A549 (cell line): ENCODE data around the gene GPR35.

Experiments
- ATOH8 ChIP-seq: fragments of 250-450 bp; sonication (Bioruptor Pico); IDR thresholded peaks from 2 replicates; pipeline ENCODE4 v1.5.0; 2020; ENCODE audit warnings: low read depth, mild to moderate bottlenecking, moderate library complexity
- CBX8 ChIP-seq: fragments of 200-600 bp; sonication (generic); IDR thresholded peaks from 2 replicates; pipeline ENCODE4 v1.6.1; 2016
- CEBPB ChIP-seq, 2 experiments: fragments of >200 bp in 1 of 2; sonication (Bioruptor Twin) in 1 of 2; formaldehyde crosslinking in 1 of 2; IDR thresholded peaks; 2 replicates each; pipeline ENCODE4 v1.6.1; 2012 to 2016
- CTCF ChIP-seq: fragments of >200 bp; sonication (Bioruptor Twin); formaldehyde crosslinking; IDR thresholded peaks from 3 replicates; pipeline ENCODE4 v1.5.1; 2016
- EHMT2 ChIP-seq: fragments of 200-600 bp; sonication (generic); IDR thresholded peaks from 2 replicates; pipeline ENCODE4 v1.6.1; 2016; ENCODE audit warnings: antibody characterized with exemption, low read depth, mild to moderate bottlenecking, moderate library complexity
- JUN ChIP-seq, 2 experiments: fragments of >200 bp; sonication (Bioruptor Twin); formaldehyde crosslinking; IDR thresholded peaks; 2 replicates in 1 of 2; 3 replicates in 1 of 2; pipeline ENCODE4 v1.6.1; 2016 to 2017
- KDM1A ChIP-seq: fragments of 200-600 bp; sonication (generic); IDR thresholded peaks from 2 replicates; pipeline ENCODE4 v1.6.1; 2016; ENCODE audit warnings: low read depth, mild to moderate bottlenecking
- NFE2L2 ChIP-seq: fragments of 150-350 bp; conservative IDR thresholded peaks from 2 replicates; pipeline ENCODE4 v1.6.1; 2014; ENCODE audit warnings: low read length
- POLR2A ChIP-seq: IDR thresholded peaks from 2 replicates; pipeline ENCODE4 v1.6.1; 2012; ENCODE audit warnings: mild to moderate bottlenecking, low read length
- RAD21 ChIP-seq, 2 experiments: fragments of >200 bp in 1 of 2; sonication (Bioruptor Twin) in 1 of 2; formaldehyde crosslinking in 1 of 2; IDR thresholded peaks in 1 of 2; conservative IDR thresholded peaks in 1 of 2; 2 replicates in 1 of 2; 3 replicates in 1 of 2; pipeline ENCODE4 v1.6.1; 2012 to 2018; ENCODE audit warnings: inconsistent platforms in 1 of 2
- RFX5 ChIP-seq: fragments of 450-650 bp; IDR thresholded peaks from 2 replicates; pipeline ENCODE4 v1.7.1; 2014; ENCODE audit warnings: antibody characterized with exemption, mild to moderate bottlenecking, moderate library complexity
- SMC3 ChIP-seq: fragments of >200 bp; sonication (Bioruptor Twin); formaldehyde crosslinking; IDR thresholded peaks from 3 replicates; pipeline ENCODE4 v1.6.1; 2018; ENCODE audit warnings: inconsistent platforms
- ZC3H11A ChIP-seq: fragments of 450-650 bp; IDR thresholded peaks from 2 replicates; pipeline ENCODE4 v1.6.1; 2014; ENCODE audit warnings: antibody characterized with exemption, mild to moderate bottlenecking
- TF ChIP-seq, protein P1 (sequence below): IDR thresholded peaks from 2 replicates; pipeline ENCODE4 v1.6.1; 2012

GRCh38 chr2:240620859-240621258, 4.4 kb upstream of the GPR35 start:
- TF ChIP-seq CTCF (no peak), ATOH8 (CRISPR knock-in tag) (no peak), CEBPB (IDR thresholded peaks at IDR 0.05) (no peak), RFX5 (no peak), POLR2A (no peak), CBX8 (no peak), SMC3 (no peak), EHMT2 (no peak), KDM1A (no peak), JUN (IDR thresholded peaks at IDR 0.05) (no peak), NFE2L2 (no peak), RAD21 (conservative IDR thresholded peaks at IDR 0.05 in 1 of 2, IDR thresholded peaks at IDR 0.05 in 1 of 2) (no peak), ZC3H11A (no peak)
- TF ChIP-seq, protein P1, sequence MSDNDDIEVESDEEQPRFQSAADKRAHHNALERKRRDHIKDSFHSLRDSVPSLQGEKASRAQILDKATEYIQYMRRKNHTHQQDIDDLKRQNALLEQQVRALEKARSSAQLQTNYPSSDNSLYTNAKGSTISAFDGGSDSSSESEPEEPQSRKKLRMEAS: no peak
